Immature natural killer cell (primary cell): ENCODE results near the gene KCNK7. TPM values are rescaled to one million over a fixed set of nuclear protein-coding genes. Genes with fewer than 3 reads are reported as not detected.

Experiments
- DNase-seq, 3 donors: peaks; one replicate each; pipeline ENCODE4 v3.0.0; 2022; ENCODE audit warnings: mixed read lengths in 1 of 3
- H3K27ac Mint-ChIP-seq, 6 donors: one replicate each; pipeline ENCODE4 v1.8.0; 2020; ENCODE audit warnings: mixed read lengths in 6 of 6, mild to moderate bottlenecking in 5 of 6, inconsistent platforms in 4 of 6, moderate library complexity in 3 of 6
- H3K27me3 Mint-ChIP-seq, 3 donors: one replicate each; pipeline ENCODE4 v1.8.0; 2020 to 2021; ENCODE audit warnings: low read depth in 3 of 3, mild to moderate bottlenecking in 3 of 3, mixed read lengths in 3 of 3, moderate library complexity in 3 of 3, inconsistent platforms in 1 of 3
- H3K36me3 Mint-ChIP-seq, 3 donors: one replicate each; pipeline ENCODE4 v1.8.0; 2020; ENCODE audit warnings: mixed read lengths in 3 of 3, inconsistent platforms in 2 of 3, mild to moderate bottlenecking in 2 of 3
- H3K4me1 Mint-ChIP-seq, 2 donors: one replicate each; pipeline ENCODE4 v1.8.0; 2020; ENCODE audit warnings: inconsistent platforms in 2 of 2, mild to moderate bottlenecking in 2 of 2, mixed read lengths in 2 of 2, moderate library complexity in 1 of 2
- H3K4me3 Mint-ChIP-seq, 5 donors: one replicate each; pipeline ENCODE4 v1.8.0; 2020; ENCODE audit warnings: mild to moderate bottlenecking in 5 of 5, mixed read lengths in 5 of 5, inconsistent platforms in 3 of 5, moderate library complexity in 3 of 5
- H3K9me3 Mint-ChIP-seq, 6 donors: one replicate each; pipeline ENCODE4 v1.8.0; 2020; ENCODE audit warnings: mild to moderate bottlenecking in 6 of 6, mixed read lengths in 6 of 6, inconsistent platforms in 4 of 6, moderate library complexity in 3 of 6
- polyA plus RNA-seq, 3 donors: library from polyadenylated mRNA; unstranded; fragments of 300-500 nt; fragmentation: Illumina TruSeq; gene quantifications; one replicate each; pipeline ENCODE4 v1.2.3, GENCODE V29; 2021

Gene KCNK7
- polyA plus RNA-seq, 3 donors from 2014 or later, result not detected

DNA sequence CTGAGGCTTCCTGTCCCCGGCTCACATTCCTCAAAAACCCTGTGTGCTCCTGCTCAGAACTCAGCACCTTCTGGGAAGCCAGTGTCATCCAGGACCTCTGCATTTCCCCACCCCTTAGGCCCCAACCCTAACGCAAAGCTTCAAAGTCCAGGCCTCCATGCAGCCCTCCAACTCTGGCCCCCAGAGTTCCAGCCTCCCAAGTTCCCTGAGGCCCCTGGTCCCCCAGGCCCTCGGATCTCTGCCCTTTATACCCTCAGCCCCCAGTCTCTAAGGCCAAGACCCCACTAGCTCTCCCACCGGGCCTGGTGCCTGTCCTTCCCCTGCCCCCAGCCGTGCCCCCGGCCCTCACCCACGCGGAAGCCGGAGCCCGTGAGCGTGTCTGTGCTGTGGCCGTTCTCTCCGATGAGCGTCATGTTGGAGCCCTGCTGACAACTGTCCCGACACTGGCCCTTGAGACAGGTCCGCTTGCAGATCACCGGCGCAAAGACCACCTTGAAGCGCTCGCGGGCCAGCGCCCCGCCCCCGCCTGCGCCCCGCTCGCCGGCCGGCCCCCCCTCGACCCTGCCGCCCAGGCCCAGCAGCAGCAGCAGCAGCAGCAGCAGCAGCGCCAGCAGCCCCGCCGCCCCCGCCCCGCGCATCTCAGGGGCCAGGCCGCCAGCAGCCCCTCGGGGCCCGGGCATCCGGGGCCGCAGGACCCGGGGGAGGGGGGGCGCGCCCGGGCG lies 38.2 kb downstream of the KCNK7 start:
- peaks cover 38 to 50% of the 10 kb centered on the region in 2 donors for H3K4me1 Mint-ChIP-seq

DNA sequence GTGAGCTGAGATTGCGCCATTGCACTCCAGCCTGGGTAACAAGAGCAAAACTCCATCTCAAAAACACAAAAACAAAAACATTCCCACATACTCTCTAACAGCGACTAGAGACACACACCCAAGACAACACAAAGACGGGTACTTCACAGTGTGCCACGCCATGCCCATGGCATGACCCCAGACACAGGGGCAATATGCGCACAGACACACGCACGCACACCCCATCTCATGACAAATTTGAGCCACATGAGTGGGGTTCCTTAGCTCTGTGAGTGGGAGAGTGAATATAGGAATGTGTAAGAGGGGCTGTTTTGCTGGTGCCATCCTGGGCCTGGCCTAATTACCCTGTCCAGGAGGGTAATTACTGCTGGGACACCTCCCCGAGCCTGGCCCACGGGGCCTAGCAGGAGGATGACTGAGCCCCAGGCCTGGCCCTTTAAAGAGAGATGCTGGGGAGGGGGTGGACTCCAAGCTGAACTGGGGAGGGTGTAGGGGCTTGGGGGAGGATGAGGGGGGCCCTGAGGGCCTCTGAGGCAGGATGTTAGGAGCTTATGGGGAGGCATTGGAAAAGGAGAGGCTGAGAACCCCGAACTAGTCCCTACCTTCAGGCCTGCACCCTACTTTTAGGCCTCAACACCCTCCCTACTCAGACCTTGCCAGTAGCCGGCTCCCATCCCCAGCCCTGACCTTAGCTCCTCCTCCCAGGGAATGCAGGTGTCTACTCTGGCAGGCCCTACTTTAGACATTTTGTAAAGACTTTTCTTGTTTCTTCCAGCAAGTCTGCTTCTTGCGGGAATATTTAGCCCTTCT lies 38.9 kb downstream of the KCNK7 start:
- H3K4me3 Mint-ChIP-seq, result peak overlapping the region; percentile 83 to 87 (median 85)
- peaks cover 46 to 53% of the 10 kb centered on the region in 2 donors for H3K4me1 Mint-ChIP-seq

More for the DNA sequence above, 38.2 kb downstream of the KCNK7 start:
- Mint-ChIP-seq H3K27me3 (peaks cover 0 to 2% (median 2%) of the 10 kb centered on the region in 3 donors), H3K27ac (peak overlapping the region; percentile 82 to 96 (median 92)), H3K4me3 (peak overlapping the region; percentile 83 to 87 (median 85)), H3K36me3 (peaks cover 0 to 2% (median 0%) of the 10 kb centered on the region in 3 donors), H3K9me3 (no peaks in the 10 kb centered on the region)
- DNase-seq, result no peak

DNA sequence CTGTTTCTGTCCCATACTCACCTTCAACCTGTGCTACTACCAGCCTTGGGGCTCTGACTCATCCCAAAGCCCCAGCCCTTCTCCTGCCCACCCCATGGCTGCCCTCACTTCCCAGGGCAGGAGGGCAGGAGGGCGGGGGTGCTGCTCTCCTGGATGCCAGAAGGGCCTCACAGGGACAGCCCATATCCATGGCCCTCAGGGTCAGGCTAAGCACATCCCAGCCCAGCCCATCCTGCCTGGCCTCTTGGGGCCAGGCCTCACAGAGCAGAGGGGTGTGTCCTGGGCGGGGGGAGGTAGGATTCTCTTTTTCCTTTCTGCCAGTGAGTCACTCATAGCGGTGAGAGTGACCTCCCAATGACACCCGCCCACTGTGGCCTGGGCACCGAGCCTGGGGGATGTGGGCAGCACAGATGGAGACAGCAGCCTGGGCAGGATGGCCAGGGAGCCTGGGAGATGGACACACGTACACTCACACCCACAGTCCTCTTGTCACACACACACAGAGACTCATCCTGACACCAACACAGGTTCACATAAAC lies 39.8 kb downstream of the KCNK7 start:
- Mint-ChIP-seq H3K27ac (peak overlapping the region; percentile 82 to 96 (median 92)), H3K9me3 (no peaks in the 10 kb centered on the region), H3K27me3 (peaks cover 2 to 4% (median 4%) of the 10 kb centered on the region in 3 donors), H3K4me1 (peaks cover 50 to 56% of the 10 kb centered on the region in 2 donors), H3K4me3 (peak overlapping the region; percentile 80 to 87 (median 85)), H3K36me3 (peaks cover 8 to 12% (median 9%) of the 10 kb centered on the region in 3 donors)
- DNase-seq, result no peak

More for the DNA sequence above, 38.9 kb downstream of the KCNK7 start:
- peaks cover 3 to 8% (median 7%) of the 10 kb centered on the region in 3 donors for H3K36me3 Mint-ChIP-seq
- no peaks in the 10 kb centered on the region for H3K9me3 Mint-ChIP-seq
- DNase-seq, result no peak
- peaks cover 2 to 4% (median 2%) of the 10 kb centered on the region in 3 donors for H3K27me3 Mint-ChIP-seq
- peak overlapping the region; percentile 82 to 96 (median 92) for H3K27ac Mint-ChIP-seq

DNA sequence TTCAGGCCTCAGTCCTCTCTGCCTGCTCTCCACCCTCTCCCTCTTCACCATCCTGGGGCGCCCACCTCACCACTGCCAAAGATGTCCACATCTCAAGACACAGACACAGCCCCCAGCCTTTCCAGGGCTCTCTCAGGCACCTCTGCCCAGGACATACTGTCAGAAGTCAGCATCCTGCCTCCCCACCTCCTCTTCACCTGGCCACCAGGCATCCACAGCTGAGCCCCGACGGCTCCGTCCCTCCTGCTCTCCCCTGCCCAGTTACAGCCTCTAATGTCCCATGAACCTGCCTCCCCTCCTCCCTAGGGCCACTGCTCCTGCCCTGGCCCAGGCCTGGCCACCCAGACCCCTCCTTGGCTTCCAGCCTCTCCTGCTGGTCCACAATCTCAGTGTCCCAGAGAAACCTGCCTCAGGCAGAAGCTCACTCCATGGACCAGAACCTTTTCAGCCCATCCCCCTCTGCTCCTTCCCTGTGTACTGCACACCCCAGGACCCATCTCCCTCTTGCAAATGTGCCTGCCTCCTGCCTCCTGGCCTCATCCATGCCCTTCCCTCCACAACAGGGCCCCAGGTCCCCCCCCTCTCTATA lies 40.7 kb downstream of the KCNK7 start:
- peaks cover 50 to 56% of the 10 kb centered on the region in 2 donors for H3K4me1 Mint-ChIP-seq
- H3K9me3 Mint-ChIP-seq, result no peaks in the 10 kb centered on the region
- H3K4me3 Mint-ChIP-seq, result peak overlapping the region in 4 of 5 donors; percentile 62 to 75 (median 68)
- H3K36me3 Mint-ChIP-seq, result peaks cover 8 to 12% (median 9%) of the 10 kb centered on the region in 3 donors
- DNase-seq, result no peak
- peaks cover 2 to 4% (median 4%) of the 10 kb centered on the region in 3 donors for H3K27me3 Mint-ChIP-seq
- peak overlapping the region; percentile 82 to 91 (median 86) for H3K27ac Mint-ChIP-seq

DNA sequence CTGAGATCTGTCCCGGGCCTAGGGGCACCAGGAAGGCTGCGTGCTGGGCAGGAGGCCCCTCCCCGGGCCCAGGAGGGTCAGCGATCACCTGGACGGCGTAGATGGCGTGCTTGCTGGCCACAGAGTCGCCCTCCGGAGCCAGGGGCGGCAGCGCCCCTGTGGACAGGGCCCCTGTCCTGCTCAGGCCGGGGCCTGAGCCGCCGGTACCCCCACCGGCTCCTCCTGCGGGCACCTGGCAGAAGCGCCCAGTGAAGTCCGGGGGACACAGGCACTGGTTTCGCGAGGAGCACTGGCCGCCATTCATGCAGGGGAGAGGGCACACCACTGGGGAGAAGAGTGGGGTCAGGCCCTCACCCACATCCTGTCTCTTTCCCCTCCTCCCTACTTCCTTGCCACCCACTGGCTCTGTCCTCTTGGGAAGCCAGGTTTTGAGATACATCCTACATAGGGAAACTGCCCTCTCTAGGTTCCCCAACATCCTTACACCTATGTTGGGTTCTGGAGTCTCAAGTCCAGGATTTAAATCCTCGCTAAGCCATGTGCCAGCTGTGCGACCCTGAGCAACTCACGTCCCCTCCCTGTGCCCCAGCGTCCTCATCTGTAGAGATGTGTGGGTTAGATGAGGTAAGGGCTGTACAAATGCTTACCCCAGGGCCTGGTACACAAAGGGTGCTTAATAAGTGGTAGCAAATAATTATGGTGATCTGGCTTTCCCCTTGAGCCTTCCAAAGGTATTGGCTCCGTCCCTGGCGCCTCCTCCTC lies 41.4 kb downstream of the KCNK7 start:
- Mint-ChIP-seq H3K4me3 (peak overlapping the region; percentile 59 to 75 (median 67)), H3K9me3 (peaks cover 0 to under 1% (median 0%) of the 10 kb centered on the region in 6 donors), H3K36me3 (peaks cover 9 to 14% (median 13%) of the 10 kb centered on the region in 3 donors), H3K4me1 (peaks cover 51 to 53% of the 10 kb centered on the region in 2 donors), H3K27ac (peak overlapping the region; percentile 82 to 91 (median 86)), H3K27me3 (peaks cover 2 to 4% (median 4%) of the 10 kb centered on the region in 3 donors)
- DNase-seq, result no peak

DNA sequence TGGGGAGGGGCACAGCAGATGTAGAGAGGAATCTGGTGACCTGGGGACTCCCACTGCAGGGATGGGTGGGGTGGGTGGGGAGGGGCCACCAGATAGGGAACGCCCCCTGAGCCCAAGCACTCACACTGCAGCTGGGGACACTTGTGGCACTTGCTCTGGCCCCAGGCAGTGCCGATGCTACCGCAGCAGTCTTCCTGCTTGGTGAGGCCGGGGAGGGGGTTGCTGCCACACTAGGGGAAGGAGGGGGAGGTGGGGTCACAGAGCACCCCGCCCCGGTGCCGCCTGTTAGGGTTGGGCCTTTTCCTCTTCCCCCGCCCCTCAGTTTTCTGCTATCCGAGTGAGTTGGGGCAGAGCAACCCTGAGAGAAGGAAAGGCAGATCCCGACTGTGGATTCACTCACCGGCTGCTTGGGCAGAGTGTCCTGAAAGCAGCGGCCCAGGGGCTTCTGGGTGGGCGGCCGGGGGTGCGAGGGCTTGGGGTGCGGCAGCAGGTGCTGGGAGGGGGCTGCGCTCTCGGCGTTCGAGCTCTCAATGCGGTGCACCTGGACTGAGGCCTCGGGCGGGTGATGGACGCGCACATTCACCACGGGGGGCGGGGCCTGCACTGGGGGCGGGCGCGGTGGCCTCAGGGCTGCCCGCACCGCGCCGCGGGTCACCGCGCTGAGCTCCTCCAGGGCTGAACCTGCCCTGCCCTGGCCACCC lies 42.1 kb downstream of the KCNK7 start:
- peak; percentile 53 to 70 (median 62) for DNase-seq
- H3K9me3 Mint-ChIP-seq, result peaks cover 0 to 2% (median 0%) of the 10 kb centered on the region in 6 donors
- peaks cover 51 to 53% of the 10 kb centered on the region in 2 donors for H3K4me1 Mint-ChIP-seq
- peaks cover 2 to 4% (median 4%) of the 10 kb centered on the region in 3 donors for H3K27me3 Mint-ChIP-seq
- peak overlapping the region; percentile 4 to 56 (median 52) for H3K4me3 Mint-ChIP-seq
- H3K27ac Mint-ChIP-seq, result peak overlapping the region in 3 of 6 donors; percentile 45 to 68 (median 56)
- H3K36me3 Mint-ChIP-seq, result peaks cover 9 to 17% (median 16%) of the 10 kb centered on the region in 3 donors

DNA sequence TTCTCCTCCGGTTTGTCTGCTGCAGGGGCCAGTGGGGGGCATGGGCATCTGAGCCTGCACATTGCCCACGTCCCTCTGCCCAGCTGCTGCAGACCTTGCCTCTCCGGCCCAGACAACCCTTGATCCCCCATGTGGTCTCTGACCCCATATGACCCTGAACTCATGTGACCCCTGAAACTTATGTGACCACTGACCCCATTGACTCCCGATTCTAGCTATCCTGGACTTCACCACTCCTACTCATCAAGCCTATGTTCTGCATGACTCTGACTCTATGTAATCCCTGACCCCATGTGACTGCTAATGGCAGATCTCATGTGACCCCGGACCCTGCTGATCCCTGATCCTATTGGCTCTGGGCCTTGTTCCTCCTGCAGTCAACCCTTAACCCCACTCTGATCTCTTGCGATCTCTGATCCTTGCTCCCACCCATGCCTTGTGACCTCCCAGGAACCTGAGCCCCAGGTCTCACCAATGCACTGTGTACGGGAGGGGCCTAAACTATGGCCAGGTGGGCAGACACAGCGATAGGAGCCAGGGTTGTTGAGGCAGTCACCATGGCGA lies 43.1 kb downstream of the KCNK7 start:
- Mint-ChIP-seq H3K9me3 (peaks cover 0 to 2% (median 0%) of the 10 kb centered on the region in 6 donors), H3K27ac (peak overlapping the region; percentile 9 to 79 (median 60)), H3K27me3 (peaks cover 2 to 4% (median 4%) of the 10 kb centered on the region in 3 donors), H3K4me3 (peak overlapping the region in 1 of 5 donors; percentile 9), H3K4me1 (peaks cover 57 to 61% of the 10 kb centered on the region in 2 donors), H3K36me3 (peaks cover 9 to 17% (median 16%) of the 10 kb centered on the region in 3 donors)
- no peak for DNase-seq

DNA sequence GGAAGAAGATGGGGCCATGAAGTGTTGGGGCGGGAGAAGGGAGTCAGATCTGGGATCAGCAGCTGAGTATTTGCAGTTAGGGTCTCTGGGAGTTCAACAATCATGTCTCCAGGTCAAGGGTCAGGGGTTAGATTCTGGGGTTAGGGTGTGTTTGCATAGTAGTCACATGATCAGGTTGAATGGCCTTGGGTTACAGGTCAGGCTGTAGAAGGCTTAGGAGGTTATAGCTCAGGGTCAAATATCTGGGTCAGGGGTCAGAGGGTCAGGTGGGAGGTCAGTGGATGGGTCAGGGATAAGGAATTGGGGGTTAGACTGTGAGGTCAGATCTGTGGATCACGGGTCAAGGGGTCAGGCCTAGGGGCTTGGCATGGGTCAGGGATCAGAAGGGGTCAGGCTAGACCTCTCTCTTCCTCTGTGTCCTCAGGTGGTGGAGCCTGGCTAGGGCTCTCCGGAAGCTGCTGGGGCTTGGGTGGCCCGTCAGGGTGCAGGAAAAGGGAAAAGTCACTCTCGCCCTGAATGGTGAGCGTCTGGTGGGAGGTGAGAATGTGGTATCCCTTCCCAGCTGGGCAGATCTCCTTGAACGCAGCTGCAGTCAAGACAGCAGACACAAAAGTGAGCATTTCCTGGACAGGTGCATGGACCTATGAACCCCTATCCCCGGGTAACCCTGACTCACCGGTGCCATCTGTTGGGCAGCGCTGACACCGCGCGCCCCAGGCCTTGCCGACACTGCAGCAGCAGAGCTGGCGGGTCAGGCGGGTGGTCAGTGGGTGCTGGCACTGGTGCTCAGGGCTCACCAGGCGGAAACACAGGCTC lies 43.8 kb downstream of the KCNK7 start:
- Mint-ChIP-seq H3K4me3 (peak overlapping the region in 1 of 5 donors; percentile 9), H3K36me3 (peaks cover 9 to 17% (median 16%) of the 10 kb centered on the region in 3 donors), H3K27ac (peak overlapping the region in 3 of 6 donors; percentile 54 to 71 (median 67)), H3K27me3 (peaks cover 3 to 5% (median 4%) of the 10 kb centered on the region in 3 donors), H3K4me1 (peaks cover 54 to 56% of the 10 kb centered on the region in 2 donors), H3K9me3 (peaks cover 0 to 2% (median 0%) of the 10 kb centered on the region in 6 donors)
- DNase-seq, result peak; percentile 49 to 59 (median 53)

DNA sequence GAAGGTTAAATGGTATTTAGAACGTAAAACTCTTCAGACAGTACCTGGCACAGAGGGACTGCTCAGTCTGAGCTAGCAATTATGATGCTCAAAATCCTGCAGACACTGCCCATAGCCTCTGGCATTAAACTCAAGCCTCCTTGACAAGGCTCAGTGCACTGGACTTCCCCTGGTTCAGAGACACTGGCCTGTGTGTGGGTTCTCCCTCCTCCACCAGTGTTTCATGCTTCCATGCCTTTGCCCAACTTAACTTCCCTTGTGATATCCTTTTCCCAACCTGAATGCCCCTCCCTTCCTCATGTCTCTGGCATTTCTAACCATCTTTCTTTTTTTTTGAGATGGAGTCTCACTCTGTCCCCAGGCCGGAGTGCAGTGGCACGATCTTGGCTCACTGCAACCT lies 46.5 kb downstream of the KCNK7 start:
- no peak for DNase-seq
- peaks cover 38 to 44% of the 10 kb centered on the region in 2 donors for H3K4me1 Mint-ChIP-seq
- peaks cover 9 to 17% (median 16%) of the 10 kb centered on the region in 3 donors for H3K36me3 Mint-ChIP-seq
- peak overlapping the region in 1 of 5 donors; percentile 44 for H3K4me3 Mint-ChIP-seq
- peak overlapping the region in 3 of 6 donors; percentile 6 to 78 (median 65) for H3K27ac Mint-ChIP-seq
- H3K27me3 Mint-ChIP-seq, result peaks cover 3 to 6% (median 4%) of the 10 kb centered on the region in 3 donors
- H3K9me3 Mint-ChIP-seq, result peaks cover 0 to 2% (median 0%) of the 10 kb centered on the region in 6 donors

DNA sequence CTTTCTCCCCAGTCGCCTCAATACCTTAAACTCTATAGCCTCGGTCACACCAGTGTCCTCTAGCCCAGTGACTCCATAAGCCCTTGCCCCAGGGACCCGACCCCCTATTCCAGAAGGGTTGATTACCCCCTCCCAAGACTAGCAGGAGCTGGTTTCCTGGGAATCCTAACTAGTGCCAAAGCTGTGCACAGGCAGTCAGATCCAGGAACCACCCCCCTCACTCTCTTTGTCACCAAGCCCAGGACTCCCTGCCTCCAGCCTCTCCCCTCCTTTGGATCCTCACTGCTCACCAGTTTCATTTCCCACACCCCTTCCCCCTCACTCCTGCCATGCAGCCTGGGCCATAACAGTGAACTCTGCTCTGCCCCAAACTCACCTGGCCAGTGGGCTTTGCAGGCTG lies 47.2 kb downstream of the KCNK7 start:
- Mint-ChIP-seq H3K4me3 (peak overlapping the region in 3 of 5 donors; percentile 47 to 61 (median 51)), H3K27ac (peak overlapping the region in 4 of 6 donors; percentile 60 to 77 (median 74)), H3K27me3 (peaks cover 3 to 6% (median 4%) of the 10 kb centered on the region in 3 donors), H3K4me1 (peaks cover 38 to 44% of the 10 kb centered on the region in 2 donors), H3K9me3 (peaks cover 0 to 2% (median 0%) of the 10 kb centered on the region in 6 donors), H3K36me3 (peaks cover 9 to 17% (median 16%) of the 10 kb centered on the region in 3 donors)
- no peak for DNase-seq
